Measurements from ENCODE around the gene SLN.
"Not testable (repeated sequence)": the region's sequence is repeated elsewhere in the genome, so short reads cannot be mapped to it uniquely, and the experiment has no call there.

The SLN gene
- total RNA-seq = 0 reads per million in 3 donors

DNA sequence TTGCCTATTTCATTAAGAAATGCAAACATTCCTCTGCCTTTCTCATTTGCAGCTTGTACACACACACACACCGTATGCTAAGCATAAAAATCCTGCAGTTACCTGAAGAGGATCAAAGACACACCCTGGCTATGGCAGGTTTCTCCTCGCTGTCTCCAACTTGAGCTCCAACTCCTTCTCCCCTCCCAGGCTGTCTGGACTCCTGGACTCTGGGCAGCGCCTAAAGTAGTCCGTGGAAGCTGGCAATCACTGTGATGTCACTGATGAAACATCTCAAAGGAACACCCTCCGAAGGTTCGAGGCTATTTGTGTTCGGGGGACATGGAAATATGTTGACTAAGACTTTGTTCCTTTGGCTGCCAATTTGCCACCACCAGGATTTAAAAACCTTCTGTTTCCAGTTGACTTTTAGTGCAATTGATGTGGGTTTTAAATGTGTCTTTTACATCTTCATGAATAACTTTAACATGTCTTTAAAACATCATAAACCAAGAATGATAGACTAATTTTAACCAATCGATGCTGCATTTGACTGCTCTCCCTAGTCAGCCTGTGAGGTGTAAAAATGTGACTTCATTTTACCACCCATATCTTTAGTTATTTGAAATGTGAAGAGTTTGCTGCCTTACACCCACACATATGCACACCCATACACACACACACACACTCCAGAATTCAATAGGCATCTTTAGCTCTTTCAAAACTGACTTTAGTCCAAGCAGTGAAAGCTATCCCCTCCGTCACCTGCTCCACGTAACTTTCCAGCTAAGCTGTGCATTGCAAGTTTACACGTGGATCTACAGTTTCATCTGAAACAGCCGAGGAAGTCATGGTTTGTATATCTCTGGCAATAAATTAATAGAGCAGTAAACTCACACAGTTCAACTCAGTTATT, at the start of gene SLN:
TSS of gene SLN (minus strand) at position 196 of the 895 bp plus-strand sequence.
- no peak for DNase-seq
- H3K9me3 ChIP-seq (ENCODE audit: control insufficient read depth, low read length) = no peaks in the 10 kb centered on the region
- H3K27me3 ChIP-seq (replicated peaks; ENCODE audit: control insufficient read depth, insufficient read depth, low read length, poor library complexity, severe bottlenecking) = no peaks in the 10 kb centered on the region
- H3K4me1 ChIP-seq (ENCODE audit: control insufficient read depth, insufficient read depth, low read length, poor library complexity, severe bottlenecking) = no peaks in the 10 kb centered on the region
- no peaks in the 10 kb centered on the region for H3K36me3 ChIP-seq (ENCODE audit: control insufficient read depth, insufficient read depth, low read length)
- no peak within 1 kb of the TSS for H3K4me3 ChIP-seq (ENCODE audit: insufficient read depth, low read depth, low read length, poor library complexity, severe bottlenecking)
- no peak within 1 kb of the TSS for H3K27ac ChIP-seq (ENCODE audit: insufficient read depth, low read length, poor library complexity, severe bottlenecking)

DNA sequence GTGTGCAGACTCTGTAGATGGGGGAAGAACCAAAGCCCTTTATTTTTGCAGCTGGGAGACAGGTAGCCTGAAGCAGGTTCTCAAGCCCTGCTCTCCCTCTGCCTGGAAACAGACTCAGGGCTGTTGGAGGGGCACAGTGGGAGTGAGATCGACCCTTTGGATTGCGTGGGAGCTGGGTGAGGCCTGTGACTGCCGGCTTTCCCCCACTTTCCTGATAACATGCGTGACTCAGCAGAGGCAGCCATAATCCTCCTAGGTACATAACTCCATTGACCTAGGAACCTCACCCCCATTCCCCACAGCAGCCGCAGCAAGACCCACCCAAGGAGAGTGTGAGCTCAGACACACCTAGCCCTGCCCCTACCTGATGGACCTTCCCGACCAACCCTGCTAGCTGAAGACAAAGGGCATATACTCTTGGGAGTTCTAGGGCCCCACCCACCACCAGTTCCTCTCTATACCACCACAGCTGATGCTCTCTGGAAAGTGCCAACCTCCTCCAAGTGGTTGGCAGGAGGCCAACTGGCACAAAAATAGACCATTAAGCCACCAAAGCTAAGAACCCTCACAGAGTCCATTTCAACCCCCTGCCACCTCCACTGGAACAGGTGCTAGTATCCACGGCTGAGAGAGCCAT, 47.0 kb upstream of the SLN start:
- not testable (repeated sequence) for H3K4me3 ChIP-seq (ENCODE audit: insufficient read depth, low read depth, low read length, poor library complexity, severe bottlenecking); H3K36me3 ChIP-seq (ENCODE audit: control insufficient read depth, insufficient read depth, low read length); H3K9me3 ChIP-seq (ENCODE audit: control insufficient read depth, low read length); DNase-seq; H3K27ac ChIP-seq (ENCODE audit: insufficient read depth, low read length, poor library complexity, severe bottlenecking); H3K4me1 ChIP-seq (ENCODE audit: control insufficient read depth, insufficient read depth, low read length, poor library complexity, severe bottlenecking); H3K27me3 ChIP-seq (replicated peaks; ENCODE audit: control insufficient read depth, insufficient read depth, low read length, poor library complexity, severe bottlenecking)

DNA sequence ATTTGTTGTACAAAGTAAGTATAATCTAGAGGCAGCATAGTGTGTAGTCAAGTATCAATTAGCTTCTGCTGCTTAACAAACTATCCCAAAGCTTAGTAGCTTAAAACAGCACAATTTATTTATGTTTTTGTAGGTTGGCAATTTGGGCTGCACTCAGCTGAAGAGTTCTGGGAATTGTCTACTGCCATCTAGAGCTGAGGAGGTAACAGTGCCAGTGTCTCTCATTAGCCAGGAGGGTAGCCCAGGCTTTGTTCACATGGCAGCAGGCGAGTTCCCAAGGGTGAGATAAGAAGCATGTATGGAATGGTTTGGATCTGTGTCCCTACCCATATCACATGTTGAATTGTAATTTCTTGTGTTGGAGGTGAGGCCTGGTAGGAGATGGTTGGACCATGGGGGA, 45.8 kb upstream of the SLN start:
- Histone ChIP-seq H3K9me3 (ENCODE audit: control insufficient read depth, low read length) (no peaks in the 10 kb centered on the region), H3K27ac (ENCODE audit: insufficient read depth, low read length, poor library complexity, severe bottlenecking) (no peak overlapping the region), H3K36me3 (ENCODE audit: control insufficient read depth, insufficient read depth, low read length) (no peaks in the 10 kb centered on the region), H3K4me1 (ENCODE audit: control insufficient read depth, insufficient read depth, low read length, poor library complexity, severe bottlenecking) (no peaks in the 10 kb centered on the region), H3K4me3 (ENCODE audit: insufficient read depth, low read depth, low read length, poor library complexity, severe bottlenecking) (no peak overlapping the region), H3K27me3 (replicated peaks; ENCODE audit: control insufficient read depth, insufficient read depth, low read length, poor library complexity, severe bottlenecking) (no peaks in the 10 kb centered on the region)
- no peak for DNase-seq

GRCh38 chr11:107756553-107756952, 44.7 kb upstream of the SLN start:
- no peaks in the 10 kb centered on the region for H3K27me3 ChIP-seq (replicated peaks; ENCODE audit: control insufficient read depth, insufficient read depth, low read length, poor library complexity, severe bottlenecking)
- H3K4me3 ChIP-seq (ENCODE audit: insufficient read depth, low read depth, low read length, poor library complexity, severe bottlenecking) = no peak overlapping the region
- no peaks in the 10 kb centered on the region for H3K9me3 ChIP-seq (ENCODE audit: control insufficient read depth, low read length)
- no peaks in the 10 kb centered on the region for H3K36me3 ChIP-seq (ENCODE audit: control insufficient read depth, insufficient read depth, low read length)
- H3K27ac ChIP-seq (ENCODE audit: insufficient read depth, low read length, poor library complexity, severe bottlenecking) = no peak overlapping the region
- DNase-seq = no peak
- H3K4me1 ChIP-seq (ENCODE audit: control insufficient read depth, insufficient read depth, low read length, poor library complexity, severe bottlenecking) = no peaks in the 10 kb centered on the region

DNA sequence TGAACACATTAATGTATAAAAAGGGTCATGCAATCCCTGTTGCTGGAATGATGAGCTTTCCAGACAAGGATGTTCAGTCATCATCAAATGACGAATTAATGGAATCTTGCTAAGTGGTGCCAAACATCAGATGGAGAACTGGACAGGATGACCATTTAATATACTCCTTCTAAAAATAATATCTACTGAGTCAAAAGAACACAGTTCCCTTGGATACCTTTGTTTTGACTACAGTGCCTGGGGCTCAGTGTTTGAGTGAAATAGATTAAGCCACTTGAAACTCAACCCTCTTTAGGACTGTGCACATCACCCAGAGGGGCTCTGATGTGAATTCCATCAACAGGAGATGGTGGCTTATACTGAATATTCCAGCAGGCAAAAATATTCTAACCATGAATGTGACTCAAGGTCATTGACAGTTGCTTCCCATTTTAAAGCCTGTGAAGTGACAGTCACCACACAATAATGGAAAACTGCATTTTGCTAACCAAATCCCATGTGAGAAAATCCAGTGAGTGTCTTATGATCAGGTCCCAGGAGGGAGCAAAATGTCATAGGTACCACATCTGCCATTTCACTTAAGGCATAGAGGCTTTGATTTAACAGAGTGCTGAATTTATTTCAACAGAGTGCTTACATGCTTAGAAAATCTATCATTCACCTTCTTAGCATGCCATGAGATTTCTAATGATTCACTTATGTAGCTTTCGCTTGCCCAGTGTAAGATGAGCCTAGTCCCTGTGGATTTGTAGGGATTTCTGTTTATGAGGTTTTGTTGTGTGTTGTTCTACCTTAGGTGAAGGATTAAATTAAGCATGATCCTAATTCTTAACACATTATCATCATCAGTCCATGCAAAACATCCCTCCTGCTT, 41.3 kb upstream of the SLN start:
- Histone ChIP-seq H3K4me1 (ENCODE audit: control insufficient read depth, insufficient read depth, low read length, poor library complexity, severe bottlenecking) (no peaks in the 10 kb centered on the region), H3K27me3 (replicated peaks; ENCODE audit: control insufficient read depth, insufficient read depth, low read length, poor library complexity, severe bottlenecking) (no peaks in the 10 kb centered on the region), H3K4me3 (ENCODE audit: insufficient read depth, low read depth, low read length, poor library complexity, severe bottlenecking) (no peak overlapping the region), H3K9me3 (ENCODE audit: control insufficient read depth, low read length) (no peaks in the 10 kb centered on the region), H3K27ac (ENCODE audit: insufficient read depth, low read length, poor library complexity, severe bottlenecking) (no peak overlapping the region), H3K36me3 (ENCODE audit: control insufficient read depth, insufficient read depth, low read length) (no peaks in the 10 kb centered on the region)
- no peak for DNase-seq

GRCh38 chr11:107752508-107752907, 40.7 kb upstream of the SLN start:
- Histone ChIP-seq H3K27ac (ENCODE audit: insufficient read depth, low read length, poor library complexity, severe bottlenecking) (no peak overlapping the region), H3K36me3 (ENCODE audit: control insufficient read depth, insufficient read depth, low read length) (no peaks in the 10 kb centered on the region), H3K4me3 (ENCODE audit: insufficient read depth, low read depth, low read length, poor library complexity, severe bottlenecking) (no peak overlapping the region), H3K27me3 (replicated peaks; ENCODE audit: control insufficient read depth, insufficient read depth, low read length, poor library complexity, severe bottlenecking) (no peaks in the 10 kb centered on the region), H3K4me1 (ENCODE audit: control insufficient read depth, insufficient read depth, low read length, poor library complexity, severe bottlenecking) (no peaks in the 10 kb centered on the region), H3K9me3 (ENCODE audit: control insufficient read depth, low read length) (no peaks in the 10 kb centered on the region)
- no peak for DNase-seq

DNA sequence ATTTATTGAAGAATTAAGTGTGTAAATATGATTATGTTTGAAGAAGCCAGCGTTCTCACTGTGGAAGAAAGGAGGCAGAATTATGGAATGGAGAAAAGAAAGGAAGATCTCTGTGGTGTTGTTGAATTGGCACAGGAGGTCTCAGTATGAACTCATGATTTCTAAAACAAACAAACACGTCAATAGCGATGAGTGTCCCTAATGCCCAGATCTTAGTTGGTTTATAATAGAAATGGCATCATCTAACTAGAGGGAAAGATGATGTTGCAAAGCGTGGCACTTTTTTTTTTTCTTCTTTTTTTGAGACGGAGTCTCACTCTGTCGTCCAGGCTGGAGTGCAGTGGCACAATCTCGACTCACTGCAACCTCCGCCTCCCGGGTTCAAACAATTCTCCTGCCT, 39.2 kb upstream of the SLN start:
- Histone ChIP-seq H3K4me1 (ENCODE audit: control insufficient read depth, insufficient read depth, low read length, poor library complexity, severe bottlenecking) (no peaks in the 10 kb centered on the region), H3K27me3 (replicated peaks; ENCODE audit: control insufficient read depth, insufficient read depth, low read length, poor library complexity, severe bottlenecking) (no peaks in the 10 kb centered on the region), H3K36me3 (ENCODE audit: control insufficient read depth, insufficient read depth, low read length) (no peaks in the 10 kb centered on the region), H3K27ac (ENCODE audit: insufficient read depth, low read length, poor library complexity, severe bottlenecking) (no peak overlapping the region), H3K4me3 (ENCODE audit: insufficient read depth, low read depth, low read length, poor library complexity, severe bottlenecking) (no peak overlapping the region), H3K9me3 (ENCODE audit: control insufficient read depth, low read length) (no peaks in the 10 kb centered on the region)
- no peak for DNase-seq

DNA sequence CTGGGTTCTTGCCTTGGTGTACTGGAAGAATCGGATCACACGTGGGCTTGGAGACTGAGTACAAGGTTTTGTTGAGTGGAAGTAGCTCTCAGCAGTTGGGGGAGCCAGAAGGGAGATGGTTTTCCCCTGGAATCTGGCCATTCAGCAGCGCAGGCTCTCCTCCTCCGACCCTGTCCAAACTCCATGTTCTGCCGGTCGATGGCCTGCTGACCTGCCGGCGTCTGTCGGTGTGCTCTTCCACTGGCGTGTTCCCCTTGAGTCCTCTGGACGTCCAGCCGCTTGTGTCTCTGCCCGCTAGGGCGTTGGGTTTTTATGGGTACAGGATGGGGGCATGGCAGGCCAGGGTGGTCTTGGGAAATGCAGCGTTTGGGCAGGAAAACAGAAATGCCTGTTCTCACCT, 38.5 kb upstream of the SLN start:
- H3K4me1 ChIP-seq (ENCODE audit: control insufficient read depth, insufficient read depth, low read length, poor library complexity, severe bottlenecking) = no peaks in the 10 kb centered on the region
- no peak for DNase-seq
- no peak overlapping the region for H3K4me3 ChIP-seq (ENCODE audit: insufficient read depth, low read depth, low read length, poor library complexity, severe bottlenecking)
- no peaks in the 10 kb centered on the region for H3K27me3 ChIP-seq (replicated peaks; ENCODE audit: control insufficient read depth, insufficient read depth, low read length, poor library complexity, severe bottlenecking)
- H3K9me3 ChIP-seq (ENCODE audit: control insufficient read depth, low read length) = no peaks in the 10 kb centered on the region
- no peak overlapping the region for H3K27ac ChIP-seq (ENCODE audit: insufficient read depth, low read length, poor library complexity, severe bottlenecking)
- no peaks in the 10 kb centered on the region for H3K36me3 ChIP-seq (ENCODE audit: control insufficient read depth, insufficient read depth, low read length)

GRCh38 chr11:107747622-107748021, 35.8 kb upstream of the SLN start:
- Histone ChIP-seq H3K27me3 (replicated peaks; ENCODE audit: control insufficient read depth, insufficient read depth, low read length, poor library complexity, severe bottlenecking) (no peaks in the 10 kb centered on the region), H3K4me1 (ENCODE audit: control insufficient read depth, insufficient read depth, low read length, poor library complexity, severe bottlenecking) (no peaks in the 10 kb centered on the region), H3K4me3 (ENCODE audit: insufficient read depth, low read depth, low read length, poor library complexity, severe bottlenecking) (no peak overlapping the region), H3K27ac (ENCODE audit: insufficient read depth, low read length, poor library complexity, severe bottlenecking) (no peak overlapping the region), H3K9me3 (ENCODE audit: control insufficient read depth, low read length) (no peaks in the 10 kb centered on the region), H3K36me3 (ENCODE audit: control insufficient read depth, insufficient read depth, low read length) (no peaks in the 10 kb centered on the region)
- DNase-seq = no peak
